Omental fat pad (tissue), 4 donors: ENCODE data around the gene ANKRD28. TPM values are rescaled to one million over a fixed set of nuclear protein-coding genes. Genes with fewer than 3 reads are reported as not detected.
A peak's percentile ranks its signal among the peaks of the same experiment; 100 is the strongest.

Source experiments
- ATAC-seq: fragments of 150-250 bp; one replicate; pipeline ENCODE4 v1.9.1; 2016; ENCODE audit warnings: mild to moderate bottlenecking, moderate library complexity; ENCODE audit not compliant: low FRiP score
- DNase-seq: peaks from one replicate; pipeline ENCODE4 v3.0.0-alpha.2; 2019; ENCODE audit warnings: low spot score
- CTCF ChIP-seq, 3 donors: fragments of 450-650 bp; IDR thresholded peaks; one replicate each; pipeline ENCODE4 v1.5.1; 2016 to 2017; ENCODE audit warnings: antibody characterized with exemption in 3 of 3, mild to moderate bottlenecking in 3 of 3, moderate library complexity in 2 of 3
- total RNA-seq, 4 donors: library from RNA; depleted of rRNA; stranded (reverse); fragments of >200 nt; gene quantifications; one replicate each; pipeline ENCODE4 v1.1.0, GENCODE V29; 2016

Gene ANKRD28
- total RNA-seq, 4 donors from 2014 or later = 47.6 to 197 (median 59.5) TPM

- no peak for DNase-seq
- no peak for TF ChIP-seq CTCF (IDR thresholded peaks at IDR 0.05)
- ATAC-seq = no peak
Observed at GRCh38 chr3:15690230-15690629, 107.5 kb downstream of the ANKRD28 start.

GRCh38 chr3:15685927-15686326, 111.9 kb downstream of the ANKRD28 start:
- ATAC-seq = no peak
- no peak for TF ChIP-seq CTCF (IDR thresholded peaks at IDR 0.05)

GRCh38 chr3:15683253-15683652, 114.5 kb downstream of the ANKRD28 start:
- DNase-seq (no peak), ATAC-seq (no peak)
- TF ChIP-seq CTCF (IDR thresholded peaks at IDR 0.05) = no peak

More at GRCh38 chr3:15685927-15686326, 111.9 kb downstream of the ANKRD28 start:
- DNase-seq = no peak

GRCh38 chr3:15682561-15683185, 115.1 kb downstream of the ANKRD28 start:
- DNase-seq (no peak), ATAC-seq (peak; percentile 48)
- TF ChIP-seq CTCF (IDR thresholded peaks at IDR 0.05) = no peak

- ATAC-seq (no peak), DNase-seq (no peak)
- TF ChIP-seq CTCF (IDR thresholded peaks at IDR 0.05) = no peak
Observed at GRCh38 chr3:15681668-15682067, 116.1 kb downstream of the ANKRD28 start.

- ATAC-seq (no peak), DNase-seq (no peak)
- TF ChIP-seq CTCF (IDR thresholded peaks at IDR 0.05) = no peak
Observed at GRCh38 chr3:15679306-15679705, 118.5 kb downstream of the ANKRD28 start.

- TF ChIP-seq CTCF (IDR thresholded peaks at IDR 0.05) = no peak
- DNase-seq = no peak
- ATAC-seq = no peak
Observed at GRCh38 chr3:15676259-15676658, 121.5 kb downstream of the ANKRD28 start.
